Dendritic cell treated with granulocyte-macrophage colony-stimulating factor and Interleukin-4, amounts not matched to agents 40 ng/mL and 50 ng/mL, for 4 days (primary cell): ENCODE measurements around the gene FRMD8.

Source experiments
- H3K27ac Mint-ChIP-seq: one replicate; pipeline ENCODE4 v1.8.0; 2022; ENCODE audit warnings: mild to moderate bottlenecking, mixed read lengths
- H3K27me3 Mint-ChIP-seq: one replicate; pipeline ENCODE4 v1.8.0; 2022; ENCODE audit warnings: mild to moderate bottlenecking, mixed read lengths
- H3K36me3 Mint-ChIP-seq: one replicate; pipeline ENCODE4 v1.8.0; 2022; ENCODE audit warnings: low read depth, mixed read lengths
- H3K4me1 Mint-ChIP-seq: one replicate; pipeline ENCODE4 v1.8.0; 2022; ENCODE audit warnings: low read depth, mixed read lengths
- H3K4me3 Mint-ChIP-seq: one replicate; pipeline ENCODE4 v1.8.0; 2022; ENCODE audit warnings: mild to moderate bottlenecking, moderate library complexity, mixed read lengths
- H3K9me3 Mint-ChIP-seq: one replicate; pipeline ENCODE4 v1.8.0; 2022; ENCODE audit warnings: mixed read lengths
- intact Hi-C: fragments of 100-400 bp; cut with micrococcal nuclease; formaldehyde crosslinking; loops from one replicate; pipeline ENCODE4 v1.15.0; 2022

Gene FRMD8

GRCh38 chr11:65456418-65456817, 70.0 kb downstream of the FRMD8 start:
- Mint-ChIP-seq H3K27me3 (peaks cover 3% of the 10 kb centered on the region), H3K27ac (no peak overlapping the region), H3K4me3 (no peak overlapping the region), H3K36me3 (no peaks in the 10 kb centered on the region), H3K4me1 (peaks cover 38% of the 10 kb centered on the region), H3K9me3 (no peaks in the 10 kb centered on the region)
- intact Hi-C loops: no loop called here

GRCh38 chr11:65459552-65459951, 73.1 kb downstream of the FRMD8 start:
- H3K27me3 Mint-ChIP-seq: peaks cover 3% of the 10 kb centered on the region

More at GRCh38 chr11:65459552-65459951, 73.1 kb downstream of the FRMD8 start:
- no peak overlapping the region for H3K27ac Mint-ChIP-seq
- H3K4me3 Mint-ChIP-seq: no peak overlapping the region
- H3K9me3 Mint-ChIP-seq: no peaks in the 10 kb centered on the region
- intact Hi-C loops: no loop called here
- H3K36me3 Mint-ChIP-seq: no peaks in the 10 kb centered on the region
- H3K4me1 Mint-ChIP-seq: peaks cover 23% of the 10 kb centered on the region
